Tibial nerve (tissue), 3 donors: ENCODE measurements around the gene TJP1.

Experiments used
- CTCF ChIP-seq, 5 experiments: fragments of 200-600 bp in 3 of 5; fragments of 450-650 bp in 2 of 5; sonication (generic) in 3 of 5; IDR thresholded peaks; one replicate each; pipeline ENCODE4 v1.5.1; 2016 to 2019; ENCODE audit warnings: antibody characterized with exemption in 5 of 5, mild to moderate bottlenecking in 3 of 5, moderate library complexity in 2 of 5
- POLR2A ChIP-seq, 2 donors: fragments of 450-650 bp; IDR thresholded peaks; one replicate each; pipeline ENCODE4 v1.6.1; 2017; ENCODE audit warnings: antibody characterized with exemption in 2 of 2, mild to moderate bottlenecking in 2 of 2, moderate library complexity in 2 of 2

GRCh38 chr15:29696950-29697738 lies 125.1 kb downstream of the TJP1 start:
- TF ChIP-seq CTCF (IDR thresholded peaks at IDR 0.05) (no peak), POLR2A (IDR thresholded peaks at IDR 0.05) (no peak)
